Measurements from ENCODE around the gene FOXO4.

The FOXO4 gene

GRCh38 chrX:71099736-71100135, 4.1 kb downstream of the FOXO4 start:
- TF ChIP-seq, protein P1, sequence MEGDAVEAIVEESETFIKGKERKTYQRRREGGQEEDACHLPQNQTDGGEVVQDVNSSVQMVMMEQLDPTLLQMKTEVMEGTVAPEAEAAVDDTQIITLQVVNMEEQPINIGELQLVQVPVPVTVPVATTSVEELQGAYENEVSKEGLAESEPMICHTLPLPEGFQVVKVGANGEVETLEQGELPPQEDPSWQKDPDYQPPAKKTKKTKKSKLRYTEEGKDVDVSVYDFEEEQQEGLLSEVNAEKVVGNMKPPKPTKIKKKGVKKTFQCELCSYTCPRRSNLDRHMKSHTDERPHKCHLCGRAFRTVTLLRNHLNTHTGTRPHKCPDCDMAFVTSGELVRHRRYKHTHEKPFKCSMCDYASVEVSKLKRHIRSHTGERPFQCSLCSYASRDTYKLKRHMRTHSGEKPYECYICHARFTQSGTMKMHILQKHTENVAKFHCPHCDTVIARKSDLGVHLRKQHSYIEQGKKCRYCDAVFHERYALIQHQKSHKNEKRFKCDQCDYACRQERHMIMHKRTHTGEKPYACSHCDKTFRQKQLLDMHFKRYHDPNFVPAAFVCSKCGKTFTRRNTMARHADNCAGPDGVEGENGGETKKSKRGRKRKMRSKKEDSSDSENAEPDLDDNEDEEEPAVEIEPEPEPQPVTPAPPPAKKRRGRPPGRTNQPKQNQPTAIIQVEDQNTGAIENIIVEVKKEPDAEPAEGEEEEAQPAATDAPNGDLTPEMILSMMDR (IDR thresholded peaks at IDR 0.05), result no peak
- TF ChIP-seq ZFX (IDR thresholded peaks at IDR 0.05; ENCODE audit: borderline replicate concordance), result no peak
- no peak overlapping the region for H3K27ac ChIP-seq

GRCh38 chrX:71100581-71101505, 5.2 kb downstream of the FOXO4 start:
- no peak overlapping the region for H3K27ac ChIP-seq
- TF ChIP-seq, protein P1 (IDR thresholded peaks at IDR 0.05), result no peak

- H3K27ac ChIP-seq, result no peak overlapping the region
- TF ChIP-seq, protein P1 (IDR thresholded peaks at IDR 0.05), result no peak
- TF ChIP-seq ZFX (IDR thresholded peaks at IDR 0.05; ENCODE audit: borderline replicate concordance), result no peak
These were observed 6.6 kb downstream of the FOXO4 start for GRCh38 chrX:71102292-71102691.

DNA sequence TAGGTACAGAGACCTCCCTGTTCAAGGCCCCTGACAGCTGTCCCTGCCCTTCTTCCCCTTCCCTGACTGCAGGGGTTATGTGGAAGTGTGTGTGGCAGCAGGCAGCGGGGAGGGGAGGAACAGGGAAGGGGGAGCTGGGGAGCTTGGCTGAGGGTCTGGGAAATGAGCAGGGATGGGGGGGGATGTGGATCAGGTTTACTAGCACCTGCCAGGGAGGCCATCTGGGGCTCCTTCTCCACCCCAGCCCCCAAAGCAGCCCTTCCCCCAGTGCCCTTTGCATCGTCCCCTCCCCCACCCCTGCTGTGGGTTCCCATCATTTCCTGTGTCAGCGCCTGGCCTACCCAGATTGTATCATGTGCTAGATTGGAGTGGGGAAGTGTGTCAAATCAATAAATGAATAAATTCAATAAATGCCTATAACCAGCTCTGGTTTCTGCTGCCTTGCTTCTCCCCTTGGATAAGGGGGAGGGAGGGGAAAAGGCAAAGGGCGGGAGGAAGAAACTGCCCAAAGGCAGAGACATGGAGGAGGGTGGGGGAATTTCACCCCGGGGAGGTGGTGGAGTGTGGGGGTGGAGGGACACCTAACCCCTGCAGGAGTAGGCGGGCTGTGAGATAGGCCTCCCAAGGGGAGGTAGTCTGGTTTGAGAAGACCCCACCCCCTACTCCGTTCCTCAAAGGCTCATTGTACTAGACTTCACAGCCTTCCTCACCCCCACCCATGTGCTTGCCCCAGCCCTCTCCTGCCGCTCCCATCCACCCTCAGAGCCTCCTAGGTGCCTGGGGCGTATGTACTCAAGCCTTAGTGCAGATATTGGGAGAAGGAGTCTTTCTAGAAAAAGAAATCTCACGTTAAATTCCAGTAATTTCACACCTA, 7.7 kb downstream of the FOXO4 start:
- no peak overlapping the region for H3K27ac ChIP-seq

GRCh38 chrX:71105628-71106027, 10.0 kb downstream of the FOXO4 start:
- TF ChIP-seq ZFX (IDR thresholded peaks at IDR 0.05; ENCODE audit: borderline replicate concordance), result no peak
- TF ChIP-seq, protein P1 (IDR thresholded peaks at IDR 0.05), result no peak
- no peak overlapping the region for H3K27ac ChIP-seq

More for the DNA sequence above, 7.7 kb downstream of the FOXO4 start:
- TF ChIP-seq, protein P1 (IDR thresholded peaks at IDR 0.05), result no peak
- no peak for TF ChIP-seq ZFX (IDR thresholded peaks at IDR 0.05; ENCODE audit: borderline replicate concordance)

GRCh38 chrX:71106427-71106826, 10.8 kb downstream of the FOXO4 start, which contains the start of gene CXorf65:
Gene CXorf65, minus strand, starts transcription at chrX:71106740. Its CDS starts 184 bp downstream, at chrX:71106556.
- no peak within 1 kb of the TSS for H3K27ac ChIP-seq
- TF ChIP-seq, protein P1 (IDR thresholded peaks at IDR 0.05), result no peak
- no peak for TF ChIP-seq ZFX (IDR thresholded peaks at IDR 0.05; ENCODE audit: borderline replicate concordance)

All from 22Rv1 (cell line).